Activated gamma-delta T cell (primary cell): ENCODE data around the gene TMEM45B.
A peak's percentile ranks its signal among the peaks of the same experiment; 100 is the strongest.
"Not testable (repeated sequence)": the region's sequence is repeated elsewhere in the genome, so short reads cannot be mapped to it uniquely, and the experiment has no call there.

Source experiments
- DNase-seq: peaks from one replicate; lab custom pipeline; 2025; lab: John Stamatoyannopoulos, UW

Gene TMEM45B

GRCh38 chr11:129852125-129852740 is 36.6 kb downstream of the TMEM45B start:
- no peak for DNase-seq

GRCh38 chr11:129853518-129854231 is 38.0 kb downstream of the TMEM45B start:
- DNase-seq = no peak

DNA sequence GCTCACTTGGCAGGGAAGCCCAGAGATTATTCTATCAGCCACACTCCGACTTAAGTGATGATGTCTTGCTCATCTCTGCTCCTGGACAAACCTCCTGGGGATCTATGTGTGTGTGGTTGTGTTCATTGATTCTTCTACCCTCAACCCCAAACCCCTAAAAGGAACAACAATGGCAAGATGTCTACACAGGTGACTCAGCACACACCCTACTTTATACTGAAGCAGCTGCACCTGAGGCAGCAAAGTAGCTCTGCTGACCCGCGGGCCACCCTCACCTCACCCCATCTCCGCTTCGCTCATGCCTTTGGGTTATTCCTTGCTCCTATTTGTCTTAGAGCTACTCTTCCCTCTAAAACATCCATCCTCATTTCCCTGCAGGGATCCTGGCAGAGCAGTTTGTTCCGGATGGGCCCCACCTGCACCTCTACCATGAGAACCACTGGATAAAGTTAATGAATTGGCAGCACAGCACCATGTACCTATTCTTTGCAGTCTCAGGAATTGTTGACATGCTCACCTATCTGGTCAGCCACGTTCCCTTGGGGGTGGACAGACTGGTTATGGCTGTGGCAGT is 38.7 kb downstream of the TMEM45B start:
- no peak for DNase-seq

DNA sequence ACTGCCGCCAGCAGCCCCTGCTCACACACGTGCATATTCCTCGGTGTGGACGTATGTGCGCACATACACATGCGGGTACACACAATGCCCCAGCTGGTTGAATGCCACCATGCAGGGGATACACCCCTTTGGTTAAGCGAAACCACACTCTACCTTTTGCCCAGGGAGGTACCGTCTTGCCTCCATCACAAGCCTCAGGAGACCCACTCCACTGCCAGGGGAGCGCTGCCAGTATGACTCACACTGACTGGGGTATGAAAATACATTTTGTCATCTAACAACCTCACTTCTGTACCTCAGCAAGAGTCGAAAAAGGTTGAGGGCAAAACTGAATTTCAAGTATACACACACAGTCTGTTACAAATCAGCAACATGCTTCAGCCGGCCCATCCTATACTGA is 39.4 kb downstream of the TMEM45B start:
- DNase-seq = no peak

- no peak for DNase-seq
Observed at GRCh38 chr11:129856036-129856435, 40.4 kb downstream of the TMEM45B start.

DNA sequence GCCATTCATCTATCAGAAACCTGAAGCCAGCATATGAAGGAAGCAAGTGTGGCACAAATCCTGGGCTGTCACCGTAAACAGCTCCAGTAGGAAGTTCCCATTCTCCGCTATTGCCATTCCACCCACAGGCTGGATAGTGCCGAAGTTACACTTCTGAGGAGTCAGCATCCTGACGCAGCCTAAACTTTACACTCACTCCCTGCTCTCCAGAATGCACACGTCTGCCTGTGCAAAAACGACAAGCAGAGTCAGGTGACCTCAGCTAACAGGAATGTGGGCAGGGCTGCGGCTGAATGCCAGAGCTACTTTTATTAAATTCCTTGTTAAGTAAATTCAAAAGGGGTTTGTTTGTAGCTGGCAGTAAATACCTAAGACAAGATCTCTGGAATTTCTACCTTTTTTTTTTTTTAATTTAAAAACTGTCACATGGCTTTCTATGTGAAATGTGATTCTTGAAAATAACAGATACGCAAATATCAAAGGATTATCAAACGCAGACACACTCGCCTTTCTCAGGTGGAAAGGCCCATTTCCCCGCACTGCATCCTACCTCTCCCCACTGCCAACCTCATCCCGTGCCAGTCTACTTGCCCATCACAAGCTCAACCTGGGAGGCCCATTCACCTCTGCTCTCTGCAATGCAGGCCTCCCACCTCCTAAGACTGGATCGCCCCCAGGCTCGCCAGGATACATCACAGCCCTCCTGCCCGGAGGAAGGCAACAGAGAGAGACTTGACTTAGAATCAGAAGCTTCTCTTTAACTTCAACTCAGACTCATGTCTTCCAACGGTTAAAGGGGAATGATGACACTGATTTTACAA is 46.3 kb downstream of the TMEM45B start:
- no peak for DNase-seq

GRCh38 chr11:129864811-129865210 is 49.2 kb downstream of the TMEM45B start:
- DNase-seq = no peak

DNA sequence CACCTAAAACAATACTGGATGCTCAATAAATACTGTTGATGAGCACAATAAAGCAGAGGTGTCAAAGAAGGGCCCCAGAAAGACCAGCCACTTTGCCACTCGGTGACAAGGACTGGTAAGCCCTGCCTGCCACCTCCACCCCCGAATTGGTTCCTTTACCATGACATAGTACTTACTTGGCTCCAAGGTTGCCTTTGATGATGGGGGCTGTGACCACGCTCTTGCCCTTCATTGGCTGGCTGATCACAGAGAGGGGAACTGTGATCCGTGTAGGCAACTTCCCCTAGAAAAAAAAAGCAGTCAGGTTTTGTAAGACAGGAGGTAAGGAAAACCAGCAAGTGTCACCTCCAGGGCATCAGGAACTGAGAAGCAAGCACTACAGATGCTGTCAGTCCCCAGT is 50.1 kb downstream of the TMEM45B start:
- no peak for DNase-seq

DNA sequence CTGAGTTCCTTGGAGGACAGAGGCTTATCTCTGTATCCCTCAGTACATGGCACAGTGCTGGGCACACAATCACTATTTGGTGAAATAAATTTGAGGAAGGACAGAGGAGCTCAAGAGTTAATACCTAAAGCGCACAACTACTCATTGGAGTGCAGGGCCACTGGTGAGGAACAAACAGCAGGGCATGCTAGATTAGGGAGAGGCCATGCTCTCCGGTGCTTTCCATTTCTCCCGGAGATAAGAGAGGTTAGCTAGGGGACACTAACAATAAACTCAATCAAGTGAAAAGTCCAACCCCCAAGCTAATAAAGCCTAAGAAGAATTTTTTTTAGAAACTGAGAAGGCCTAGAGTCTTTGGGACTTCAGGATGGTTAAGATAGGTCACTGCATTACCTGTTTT is 50.7 kb downstream of the TMEM45B start:
- DNase-seq = no peak

DNA sequence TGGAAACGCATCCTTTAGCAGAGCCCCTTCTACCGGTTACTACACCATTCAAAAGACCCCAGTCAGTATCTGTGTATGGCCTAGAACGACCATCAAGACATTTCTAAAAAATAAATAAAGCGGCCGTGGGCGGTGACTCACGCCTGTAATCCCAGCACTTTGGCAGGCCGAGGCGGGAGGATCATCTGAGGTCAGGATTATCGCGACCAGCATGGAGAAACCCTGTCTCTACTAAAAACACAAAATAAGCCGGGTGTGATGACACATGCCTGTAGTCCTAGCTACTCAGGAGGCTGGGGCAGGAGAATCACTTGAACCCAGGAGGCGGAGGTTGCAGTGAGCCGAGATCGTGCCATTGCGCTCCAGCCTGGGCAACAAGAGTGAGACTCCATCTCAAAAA is 53.0 kb downstream of the TMEM45B start:
- DNase-seq = not testable (repeated sequence)

DNA sequence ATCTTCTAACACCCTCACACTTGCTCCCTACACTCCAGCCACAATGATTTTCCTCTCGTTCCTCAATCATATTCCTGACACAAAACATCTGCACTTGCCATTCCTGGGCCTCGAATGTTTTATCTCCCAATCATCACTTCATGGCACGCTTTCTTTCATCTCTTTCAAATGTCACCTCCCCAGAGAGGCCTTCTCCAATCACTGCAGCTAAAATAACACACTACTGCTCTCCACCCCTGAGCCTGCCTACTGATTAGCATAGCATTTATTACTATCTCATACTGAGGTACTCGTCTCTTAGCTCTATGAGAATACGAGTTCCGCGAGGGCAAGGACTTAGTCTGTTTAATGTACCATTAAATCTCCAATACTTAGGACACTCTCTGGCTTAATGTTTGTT is 56.3 kb downstream of the TMEM45B start:
- DNase-seq = no peak

DNA sequence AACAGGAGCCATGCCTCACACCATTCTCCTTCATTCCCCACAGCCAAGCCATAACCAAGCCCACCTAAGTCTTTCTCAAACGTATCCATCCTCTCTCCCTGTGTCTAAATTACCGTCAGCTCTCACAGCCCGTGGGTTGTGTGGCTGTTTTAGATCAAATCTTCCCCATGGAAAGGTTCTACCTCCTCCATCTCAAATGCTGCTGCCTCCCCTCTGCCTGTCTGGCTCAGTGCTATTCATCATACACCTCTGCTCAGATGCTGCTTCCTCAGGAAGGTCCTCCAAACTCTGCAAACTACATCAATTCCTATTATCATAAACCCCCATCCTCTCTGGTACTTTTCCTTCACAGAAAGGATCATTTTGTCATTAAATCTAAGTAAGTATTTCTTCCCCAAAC is 64.7 kb downstream of the TMEM45B start:
- no peak for DNase-seq

GRCh38 chr11:129881570-129882170 is 66.0 kb downstream of the TMEM45B start:
- DNase-seq = no peak

DNA sequence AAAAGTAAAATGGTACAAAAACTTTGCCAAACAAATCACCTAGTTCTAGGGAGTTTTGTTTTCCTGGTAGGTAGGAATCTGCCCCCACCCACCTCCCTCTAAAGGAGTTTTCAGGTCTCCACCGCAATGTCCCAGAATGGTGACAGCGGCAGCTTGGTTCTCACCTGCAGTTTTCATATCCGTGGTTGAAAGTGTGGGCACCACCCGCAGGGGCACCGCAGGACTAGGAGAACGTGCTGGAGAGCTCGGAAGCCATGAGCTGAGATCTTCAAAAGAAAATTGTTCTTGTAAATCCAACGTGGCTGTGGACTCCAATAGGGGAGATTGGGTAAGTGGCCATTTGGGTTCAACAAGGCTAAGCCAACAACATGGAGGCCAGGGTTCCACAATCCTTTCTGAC is 68.9 kb downstream of the TMEM45B start:
- no peak for DNase-seq

DNA sequence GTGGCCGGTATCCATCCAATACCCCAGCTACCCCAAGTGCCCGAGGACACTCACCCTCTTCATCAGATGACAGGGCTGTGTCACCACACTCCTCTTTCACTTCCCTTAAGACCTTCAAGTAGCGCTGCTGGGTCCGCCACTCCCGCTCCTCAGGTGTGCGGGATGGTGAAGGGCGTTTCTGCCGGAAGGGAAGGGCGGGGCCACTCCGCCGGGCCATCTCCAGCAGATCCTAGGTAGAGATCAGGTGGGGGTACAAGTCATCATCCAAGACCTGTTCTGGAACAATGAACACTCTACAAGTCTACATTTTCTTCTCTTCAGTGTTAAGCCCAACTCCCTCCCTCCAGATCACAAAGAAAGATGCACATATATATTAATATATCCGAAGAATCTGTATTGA is 69.7 kb downstream of the TMEM45B start:
- no peak for DNase-seq

DNA sequence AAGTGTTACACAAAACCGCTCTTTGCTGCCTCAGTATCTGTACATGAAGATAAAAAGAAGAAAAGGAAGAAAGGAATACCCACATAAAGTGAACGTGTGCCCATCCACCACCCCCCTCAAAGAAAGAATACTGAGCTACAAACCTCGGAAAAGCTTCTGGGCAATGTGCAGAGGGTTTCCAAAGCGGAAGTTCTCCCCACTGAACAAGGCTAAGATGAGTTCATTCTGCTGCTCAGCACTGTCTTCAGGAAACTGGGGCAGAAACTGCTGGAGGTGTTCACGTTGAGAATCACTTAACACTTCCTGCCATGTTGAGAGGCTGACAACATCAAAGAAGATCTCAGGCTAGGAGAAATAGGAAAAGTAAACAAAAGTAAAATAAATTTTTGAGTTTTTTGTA is 72.8 kb downstream of the TMEM45B start:
- DNase-seq = no peak

DNA sequence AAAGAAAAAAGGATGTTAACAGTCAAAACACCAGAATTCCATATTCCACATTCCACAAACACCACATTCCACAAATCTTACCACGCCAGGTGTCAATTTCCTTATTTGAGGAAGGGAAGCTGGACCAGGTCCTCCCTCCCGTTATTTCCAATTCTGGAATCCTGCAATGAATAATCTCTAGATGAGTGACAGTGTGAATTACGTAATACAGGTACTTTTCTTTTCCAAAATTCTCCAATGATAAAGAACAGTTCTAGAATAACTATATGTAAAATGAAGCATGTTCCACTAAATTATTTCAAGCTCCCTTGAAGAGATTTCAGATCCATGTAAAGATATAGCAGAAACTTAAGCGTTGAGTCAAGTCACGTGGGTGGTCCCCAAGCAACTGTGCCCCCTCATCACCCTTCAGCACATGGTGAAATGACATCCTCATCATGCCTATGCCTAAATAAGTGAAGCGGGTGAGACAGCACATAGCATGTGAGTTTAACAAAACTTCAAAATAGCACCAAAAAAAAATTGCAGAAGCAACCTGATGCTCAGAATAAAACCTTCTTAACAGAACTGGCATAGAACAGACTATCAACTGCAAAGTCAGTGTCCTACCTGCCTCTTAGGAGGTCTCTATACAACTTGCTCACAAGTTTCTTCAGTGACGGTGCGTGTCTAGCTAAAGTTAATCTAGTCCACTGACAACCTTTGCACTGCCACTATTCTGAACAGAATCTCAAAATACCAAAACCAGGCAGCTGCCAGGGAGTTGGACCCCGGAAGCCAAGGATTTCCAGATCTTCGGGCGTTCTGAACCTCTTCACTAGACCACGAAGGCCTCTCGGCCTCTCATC is 78.9 kb downstream of the TMEM45B start:
- DNase-seq = no peak

DNA sequence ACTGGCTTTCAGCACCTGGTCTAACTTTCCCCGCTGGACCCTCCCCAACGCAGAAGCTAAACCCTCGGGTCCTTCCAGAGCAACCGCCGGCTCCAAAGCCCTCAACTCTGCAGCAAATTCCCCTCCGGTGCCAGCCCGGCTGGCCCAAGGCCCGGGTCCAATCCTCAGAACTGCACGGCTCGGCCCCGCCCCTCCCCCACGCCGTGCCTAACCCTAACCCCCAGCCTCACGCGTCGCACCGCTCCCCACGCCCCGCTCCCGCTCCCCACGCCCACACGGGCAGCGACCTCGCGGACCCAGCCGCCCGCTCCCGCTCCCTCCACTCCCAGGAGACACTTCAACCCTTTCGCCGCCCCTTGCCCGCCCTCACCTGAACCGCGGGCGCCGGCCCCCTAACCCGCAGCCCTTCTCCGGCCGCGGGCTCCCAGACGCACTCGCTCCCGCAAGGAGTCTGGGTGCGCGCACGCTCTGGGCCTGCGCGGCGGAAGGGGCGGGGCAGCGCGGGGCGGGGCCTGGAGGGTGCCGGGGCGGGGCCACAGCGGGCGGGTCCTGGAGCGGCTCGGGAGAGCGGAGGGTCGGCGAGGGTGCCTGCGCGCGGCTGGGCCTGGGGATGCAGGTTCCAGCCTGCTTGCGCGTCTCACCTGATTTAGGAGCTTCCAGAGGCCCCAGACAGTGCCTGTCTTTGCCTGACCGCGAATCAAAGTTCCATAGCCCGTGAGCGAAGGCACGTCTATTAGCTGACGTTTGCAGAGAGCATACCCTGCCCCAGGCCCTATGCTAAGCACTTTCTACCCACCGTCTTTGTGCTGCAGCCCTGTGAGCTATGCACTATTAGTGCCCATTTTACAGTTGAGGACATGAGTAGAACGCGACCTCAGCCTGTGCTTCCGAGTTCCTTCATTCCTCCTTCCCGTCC is 79.7 kb downstream of the TMEM45B start, which contains the start of gene NFRKB:
TSS of gene NFRKB (minus strand) at position 453 of the 916 bp plus-strand sequence. CDS start 2,729 bp downstream, outside the sequence.
- DNase-seq = peak; percentile 79

DNA sequence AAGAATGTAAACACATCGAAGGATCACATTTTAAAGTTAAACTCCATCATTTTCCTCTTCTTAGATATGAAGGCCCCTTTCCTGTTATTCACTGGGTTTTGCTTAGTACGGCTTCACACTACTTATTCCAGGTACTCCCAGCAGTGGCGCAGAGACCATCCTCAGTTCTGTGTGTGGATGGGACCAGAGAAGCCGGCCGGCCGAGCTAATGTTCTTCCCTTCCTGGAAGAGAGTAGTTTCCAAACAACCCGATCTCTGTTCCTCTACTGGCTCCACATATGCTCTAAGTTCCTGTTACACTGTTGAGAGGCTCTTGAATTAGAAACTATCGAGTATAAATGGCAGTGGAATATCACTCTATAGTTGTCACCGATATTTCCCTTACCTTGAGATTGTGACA is 80.4 kb downstream of the TMEM45B start:
- DNase-seq = no peak

DNA sequence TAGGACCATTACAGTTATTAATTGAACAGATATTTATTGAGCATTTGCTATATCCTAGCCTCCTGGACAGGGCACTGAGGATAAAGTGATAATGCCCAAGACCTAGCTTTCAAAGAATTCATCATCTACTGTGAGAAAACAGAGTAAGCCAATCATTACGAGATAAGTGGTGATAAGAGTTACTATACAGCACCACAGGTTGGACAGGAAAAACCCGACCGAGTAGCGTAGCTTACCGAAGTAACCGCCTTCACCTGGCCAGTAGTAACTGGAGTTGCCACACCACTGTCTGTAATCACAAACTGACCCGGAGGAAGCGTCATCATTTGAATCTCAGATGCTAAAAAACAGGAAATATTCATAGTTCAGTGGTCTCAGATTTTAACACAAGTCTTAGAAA is 89.8 kb downstream of the TMEM45B start:
- no peak for DNase-seq
